ENCODE measurements around the gene MRPS27. TPM values are rescaled to one million over a fixed set of nuclear protein-coding genes. Genes with fewer than 3 reads are reported as not detected.

MRPS27 gene
- total and polyA plus RNA-seq, 9 of the 15 experiments (the other 6 are each of a cell fraction or from before 2014, with no cell fraction given) = 73.6 to 144 (median 106) TPM

DNA sequence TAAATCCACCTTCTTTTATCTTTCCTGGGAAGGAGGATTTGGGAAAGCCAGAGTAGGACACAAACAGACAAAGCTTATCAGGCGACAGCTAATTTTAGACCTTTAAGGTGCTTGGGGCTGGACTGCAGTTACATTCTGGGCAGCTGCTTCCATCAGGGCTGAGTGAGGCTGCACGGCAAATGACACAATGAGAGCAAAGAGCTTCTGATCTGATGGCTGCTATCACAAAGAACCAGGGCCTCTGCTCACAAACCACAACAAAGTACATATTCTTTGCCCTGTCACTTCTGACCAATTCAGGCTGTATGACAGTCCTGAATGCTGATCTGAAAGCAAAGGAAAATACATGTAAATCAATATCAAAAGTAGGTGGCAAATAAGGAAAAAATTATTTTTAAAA, 93.1 kb downstream of the MRPS27 start (continued):
- TF ChIP-seq SLC30A9 (CRISPR knock-in tag; IDR thresholded peaks at IDR 0.05) (no peak), SMARCA5 (IDR thresholded peaks at IDR 0.05) (no peak), FOXA3 (CRISPR knock-in tag; conservative IDR thresholded peaks at IDR 0.05 in 1 of 2, IDR thresholded peaks at IDR 0.05 in 1 of 2) (peak in 1 of 2 experiments; percentile 73; a peak in 2 of 4 replicates), CEBPB (tag; IDR thresholded peaks at IDR 0.05) (no peak), FOXJ3 (CRISPR knock-in tag; IDR thresholded peaks at IDR 0.05) (no peak), CHD4 (IDR thresholded peaks at IDR 0.05; ENCODE audit: insufficient read depth, insufficient replicate concordance, low read depth, low read length, poor library complexity, severe bottlenecking) (no peak), ZNF41 (CRISPR knock-in tag; conservative IDR thresholded peaks at IDR 0.05) (no peak), SETDB1 (IDR thresholded peaks at IDR 0.05; ENCODE audit: low read length) (no peak), GABPB1 (CRISPR knock-in tag; IDR thresholded peaks at IDR 0.05) (no peak), EHMT2 (IDR thresholded peaks at IDR 0.05) (no peak), ELF4 (CRISPR knock-in tag; IDR thresholded peaks at IDR 0.05) (no peak), ZNF561 (CRISPR knock-in tag; conservative IDR thresholded peaks at IDR 0.05) (no peak), MEF2D (tag; conservative IDR thresholded peaks at IDR 0.05; ENCODE audit: low read depth) (peak; percentile 82), CXXC5 (CRISPR knock-in tag; IDR thresholded peaks at IDR 0.05) (peak; percentile 32; the same call in 1 of the 2 replicates), BCL6 (CRISPR knock-in tag; IDR thresholded peaks at IDR 0.05) (no peak), YY1 (IDR thresholded peaks at IDR 0.05; ENCODE audit: borderline replicate concordance in 1 of 3, control insufficient read depth in 1 of 3, extremely low read depth in 1 of 3, insufficient read depth in 3 of 3, insufficient read length in 1 of 3, insufficient replicate concordance in 2 of 3, low read depth in 1 of 3, low read length in 2 of 3) (peak in 1 of 3 experiments; percentile 60), ZNF253 (CRISPR knock-in tag; conservative IDR thresholded peaks at IDR 0.05) (no peak), SRSF9 (IDR thresholded peaks at IDR 0.05; ENCODE audit: borderline replicate concordance, low read depth, low read length) (no peak), SNIP1 (IDR thresholded peaks at IDR 0.05; ENCODE audit: low read depth) (no peak)
- TF ChIP-seq, protein P1, sequence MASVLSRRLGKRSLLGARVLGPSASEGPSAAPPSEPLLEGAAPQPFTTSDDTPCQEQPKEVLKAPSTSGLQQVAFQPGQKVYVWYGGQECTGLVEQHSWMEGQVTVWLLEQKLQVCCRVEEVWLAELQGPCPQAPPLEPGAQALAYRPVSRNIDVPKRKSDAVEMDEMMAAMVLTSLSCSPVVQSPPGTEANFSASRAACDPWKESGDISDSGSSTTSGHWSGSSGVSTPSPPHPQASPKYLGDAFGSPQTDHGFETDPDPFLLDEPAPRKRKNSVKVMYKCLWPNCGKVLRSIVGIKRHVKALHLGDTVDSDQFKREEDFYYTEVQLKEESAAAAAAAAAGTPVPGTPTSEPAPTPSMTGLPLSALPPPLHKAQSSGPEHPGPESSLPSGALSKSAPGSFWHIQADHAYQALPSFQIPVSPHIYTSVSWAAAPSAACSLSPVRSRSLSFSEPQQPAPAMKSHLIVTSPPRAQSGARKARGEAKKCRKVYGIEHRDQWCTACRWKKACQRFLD (CRISPR knock-in tag; IDR thresholded peaks at IDR 0.05) = no peak
- TF ChIP-seq, protein P2, sequence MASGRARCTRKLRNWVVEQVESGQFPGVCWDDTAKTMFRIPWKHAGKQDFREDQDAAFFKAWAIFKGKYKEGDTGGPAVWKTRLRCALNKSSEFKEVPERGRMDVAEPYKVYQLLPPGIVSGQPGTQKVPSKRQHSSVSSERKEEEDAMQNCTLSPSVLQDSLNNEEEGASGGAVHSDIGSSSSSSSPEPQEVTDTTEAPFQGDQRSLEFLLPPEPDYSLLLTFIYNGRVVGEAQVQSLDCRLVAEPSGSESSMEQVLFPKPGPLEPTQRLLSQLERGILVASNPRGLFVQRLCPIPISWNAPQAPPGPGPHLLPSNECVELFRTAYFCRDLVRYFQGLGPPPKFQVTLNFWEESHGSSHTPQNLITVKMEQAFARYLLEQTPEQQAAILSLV (tag; IDR thresholded peaks at IDR 0.05) = no peak
- TF ChIP-seq, protein P3, sequence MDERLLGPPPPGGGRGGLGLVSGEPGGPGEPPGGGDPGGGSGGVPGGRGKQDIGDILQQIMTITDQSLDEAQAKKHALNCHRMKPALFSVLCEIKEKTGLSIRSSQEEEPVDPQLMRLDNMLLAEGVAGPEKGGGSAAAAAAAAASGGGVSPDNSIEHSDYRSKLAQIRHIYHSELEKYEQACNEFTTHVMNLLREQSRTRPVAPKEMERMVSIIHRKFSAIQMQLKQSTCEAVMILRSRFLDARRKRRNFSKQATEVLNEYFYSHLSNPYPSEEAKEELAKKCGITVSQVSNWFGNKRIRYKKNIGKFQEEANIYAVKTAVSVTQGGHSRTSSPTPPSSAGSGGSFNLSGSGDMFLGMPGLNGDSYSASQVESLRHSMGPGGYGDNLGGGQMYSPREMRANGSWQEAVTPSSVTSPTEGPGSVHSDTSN (CRISPR knock-in tag; IDR thresholded peaks at IDR 0.05; ENCODE audit: low read depth) = no peak
- TF ChIP-seq, protein P3 (tag; conservative IDR thresholded peaks at IDR 0.05; ENCODE audit: low read depth) = no peak
- TF ChIP-seq, protein P4, sequence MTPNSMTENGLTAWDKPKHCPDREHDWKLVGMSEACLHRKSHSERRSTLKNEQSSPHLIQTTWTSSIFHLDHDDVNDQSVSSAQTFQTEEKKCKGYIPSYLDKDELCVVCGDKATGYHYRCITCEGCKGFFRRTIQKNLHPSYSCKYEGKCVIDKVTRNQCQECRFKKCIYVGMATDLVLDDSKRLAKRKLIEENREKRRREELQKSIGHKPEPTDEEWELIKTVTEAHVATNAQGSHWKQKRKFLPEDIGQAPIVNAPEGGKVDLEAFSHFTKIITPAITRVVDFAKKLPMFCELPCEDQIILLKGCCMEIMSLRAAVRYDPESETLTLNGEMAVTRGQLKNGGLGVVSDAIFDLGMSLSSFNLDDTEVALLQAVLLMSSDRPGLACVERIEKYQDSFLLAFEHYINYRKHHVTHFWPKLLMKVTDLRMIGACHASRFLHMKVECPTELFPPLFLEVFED (CRISPR knock-in tag; conservative IDR thresholded peaks at IDR 0.05) = no peak
